HG02870 (cell line): ENCODE results near the gene MPP3.
"Not testable (repeated sequence)": the region's sequence is repeated elsewhere in the genome, so short reads cannot be mapped to it uniquely, and the experiment has no call there.

ENCODE experiments used
- ATAC-seq: cut with Tn5 transposase; IDR thresholded peaks from one replicate; pipeline ENCODE4 v1.9.1; 2021; ENCODE audit warnings: mild to moderate bottlenecking, moderate library complexity; ENCODE audit not compliant: unreplicated experiment

The MPP3 gene

DNA sequence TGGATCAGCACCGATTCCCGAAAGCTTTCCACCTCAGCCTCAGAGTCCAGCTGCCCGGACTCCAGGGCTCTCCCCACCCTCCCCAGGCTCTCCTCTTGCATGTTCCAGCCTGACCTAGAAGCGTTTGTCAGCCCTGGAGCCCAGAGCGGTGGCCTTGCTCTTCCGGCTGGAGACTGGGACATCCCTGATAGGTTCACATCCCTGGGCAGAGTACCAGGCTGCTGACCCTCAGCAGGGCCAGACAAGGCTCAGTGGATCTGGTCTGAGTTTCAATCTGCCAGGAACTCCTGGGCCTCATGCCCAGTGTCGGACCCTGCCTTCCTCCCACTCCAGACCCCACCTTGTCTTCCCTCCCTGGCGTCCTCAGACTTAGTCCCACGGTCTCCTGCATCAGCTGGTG lies 29.0 kb upstream of the MPP3 start:
- ATAC-seq, result no peak

DNA sequence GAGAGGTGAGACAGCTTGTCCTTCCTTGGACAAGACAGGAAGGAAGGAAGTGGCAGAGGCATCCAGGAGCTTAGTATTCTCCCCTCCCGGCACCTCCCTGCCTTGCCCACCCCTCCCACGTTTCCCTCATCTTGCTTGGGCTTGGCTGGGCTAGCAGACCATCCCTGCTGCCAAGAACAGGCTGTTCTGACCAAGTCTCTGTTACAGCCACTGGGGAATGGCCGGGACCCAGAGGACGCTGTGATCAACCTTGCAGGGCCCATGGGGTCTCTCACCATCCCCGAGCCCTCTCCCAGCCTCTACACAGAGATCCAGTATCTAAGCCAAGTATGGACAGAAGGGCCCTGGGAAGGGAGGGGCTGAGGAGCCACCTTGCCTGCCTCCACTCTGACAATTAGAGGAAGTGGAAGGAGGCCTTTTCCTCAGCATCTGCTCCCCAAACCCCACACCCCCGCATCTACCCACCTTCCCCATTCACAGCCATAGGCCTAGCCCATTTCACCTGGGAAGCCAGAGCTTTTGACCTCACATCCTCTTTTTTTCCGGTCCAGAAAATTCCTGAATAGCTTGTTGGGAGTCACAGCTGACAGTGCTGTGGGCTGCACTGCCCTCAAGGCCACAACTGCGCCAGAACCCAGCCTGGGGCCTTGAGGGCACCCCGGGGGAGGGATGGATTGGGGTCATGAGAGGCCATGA lies 28.1 kb upstream of the MPP3 start:
- ATAC-seq, result no peak

DNA sequence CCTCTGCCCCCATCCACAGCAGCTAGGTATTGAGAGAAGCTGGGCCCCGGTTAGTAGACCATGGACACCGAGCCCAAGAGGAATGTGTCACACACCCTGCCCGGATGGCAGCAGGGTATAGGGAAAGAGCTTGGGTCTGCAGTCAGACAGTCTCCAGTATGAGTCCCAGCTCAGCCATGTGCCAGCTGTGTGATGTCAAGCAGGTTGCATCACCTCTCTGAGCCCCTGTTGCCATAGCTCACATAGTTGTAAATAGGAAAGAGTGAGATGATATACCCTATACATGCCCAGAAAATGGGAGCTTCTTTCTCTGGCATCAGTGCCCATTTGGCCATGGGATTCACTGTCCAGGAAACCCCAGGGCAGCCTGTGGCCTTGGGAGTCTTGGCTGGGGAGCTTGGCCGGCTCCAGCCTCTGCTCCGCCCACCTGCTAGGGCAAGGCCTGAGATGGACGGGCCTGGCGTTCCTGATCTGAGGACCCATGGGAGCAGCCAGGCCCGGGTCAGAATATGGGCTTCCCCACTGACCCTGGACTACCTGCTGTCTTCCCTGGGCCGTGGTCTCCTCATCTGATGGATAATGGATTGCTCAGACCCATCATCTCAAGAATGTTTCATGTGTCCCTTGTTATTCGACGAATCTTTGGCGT lies 27.3 kb upstream of the MPP3 start:
- ATAC-seq, result no peak

- ATAC-seq, result no peak
These were observed 25.1 kb upstream of the MPP3 start for GRCh38 chr17:43857957-43858600.

GRCh38 chr17:43857141-43857540 lies 24.2 kb upstream of the MPP3 start:
- no peak for ATAC-seq

DNA sequence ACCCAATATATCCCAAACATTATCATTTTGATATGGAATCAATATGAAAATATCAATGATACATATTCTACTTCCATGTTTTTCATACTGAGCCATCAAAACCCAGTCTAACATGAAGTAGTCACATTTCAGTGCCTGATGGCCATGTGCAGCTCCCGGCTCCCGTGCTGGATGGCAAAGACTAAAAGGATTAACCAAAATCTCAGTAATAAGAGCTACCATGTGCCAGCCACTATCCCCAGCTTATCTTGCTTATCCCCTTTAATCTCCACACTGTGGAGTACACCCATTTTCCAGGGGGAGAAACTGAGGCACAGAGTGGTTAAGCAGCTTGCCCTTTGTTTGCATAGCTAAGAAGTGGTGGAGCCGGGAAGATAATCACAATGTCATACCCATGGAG lies 23.2 kb upstream of the MPP3 start:
- ATAC-seq, result no peak

- no peak for ATAC-seq
These were observed 22.1 kb upstream of the MPP3 start for GRCh38 chr17:43855061-43855460.

DNA sequence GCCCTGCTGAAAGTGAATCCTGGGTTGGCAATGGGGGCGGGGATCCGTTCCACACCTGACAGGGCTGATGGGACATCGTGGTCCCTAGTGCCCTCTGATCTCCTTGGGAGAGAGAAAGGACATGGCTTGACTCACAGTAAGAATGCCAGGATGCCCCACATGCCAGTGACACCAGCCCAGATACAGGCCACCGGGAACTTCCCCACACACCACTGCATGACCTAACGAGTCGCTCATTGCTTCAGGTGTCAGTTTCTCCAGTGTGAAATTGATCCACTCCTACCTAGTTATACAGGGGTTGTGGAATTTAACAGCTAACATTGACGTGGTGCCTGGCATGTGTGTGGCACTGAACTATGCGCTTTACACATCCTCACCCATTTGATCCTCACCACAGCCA lies 21.6 kb upstream of the MPP3 start:
- ATAC-seq, result no peak

DNA sequence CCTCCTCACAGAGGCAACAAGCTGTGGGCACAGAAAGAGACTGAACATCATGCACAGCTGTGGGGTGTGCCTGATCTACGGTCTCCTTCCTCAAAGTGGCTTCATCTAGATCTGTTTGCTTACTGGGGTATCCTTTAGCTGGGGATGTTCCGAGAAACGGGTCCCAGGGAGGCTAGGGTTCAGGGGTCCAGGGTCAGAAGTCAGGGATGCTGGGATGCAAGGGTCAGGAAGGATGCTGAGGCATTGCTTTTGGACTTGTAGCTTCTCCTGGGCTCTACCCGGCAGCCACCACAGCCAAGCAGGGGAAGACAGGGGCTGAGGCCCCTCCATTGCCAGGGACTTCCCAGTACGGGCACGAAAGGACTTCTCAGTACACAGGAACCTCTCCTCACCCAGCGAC lies 20.6 kb upstream of the MPP3 start:
- ATAC-seq, result no peak

DNA sequence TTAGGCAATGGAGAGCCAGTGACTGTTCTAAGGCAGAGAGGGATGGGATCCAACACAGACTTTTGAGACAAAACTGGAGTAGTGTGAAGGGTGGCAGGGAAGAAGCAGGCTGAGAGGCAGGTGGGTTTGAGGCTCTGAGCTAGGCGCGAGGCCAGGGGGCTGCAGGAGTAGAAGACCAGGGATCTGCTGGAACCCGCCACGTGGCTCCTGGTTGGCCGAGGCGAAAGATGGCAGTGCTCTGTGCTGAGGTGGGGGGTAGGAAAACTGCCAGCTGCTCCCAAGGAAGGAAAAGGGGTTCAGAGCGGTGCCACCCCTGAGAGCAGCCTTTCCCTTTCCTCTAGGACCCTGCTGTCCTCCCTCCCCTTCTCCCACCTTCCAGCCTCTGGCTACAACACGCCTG lies 19.6 kb upstream of the MPP3 start:
- no peak for ATAC-seq

DNA sequence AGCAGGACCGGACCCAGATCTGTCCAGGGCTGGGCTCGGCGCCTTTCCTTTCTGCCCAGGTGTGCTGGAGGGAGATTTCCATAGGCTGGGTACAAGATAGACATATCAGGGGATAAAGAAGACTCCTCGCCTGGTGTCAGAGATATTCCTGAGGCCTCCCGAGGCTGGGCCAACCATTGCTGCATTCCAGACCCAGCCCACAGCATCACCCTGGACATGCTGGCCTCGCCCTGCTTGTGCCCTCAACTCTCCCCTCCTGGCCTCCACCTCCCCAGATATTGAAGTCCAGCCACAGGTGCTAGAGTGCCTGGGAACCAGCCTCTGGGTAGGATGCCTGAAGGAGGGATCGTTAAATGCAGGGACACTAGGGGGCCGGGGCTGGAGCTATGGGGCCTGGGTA lies 16.2 kb upstream of the MPP3 start:
- no peak for ATAC-seq

DNA sequence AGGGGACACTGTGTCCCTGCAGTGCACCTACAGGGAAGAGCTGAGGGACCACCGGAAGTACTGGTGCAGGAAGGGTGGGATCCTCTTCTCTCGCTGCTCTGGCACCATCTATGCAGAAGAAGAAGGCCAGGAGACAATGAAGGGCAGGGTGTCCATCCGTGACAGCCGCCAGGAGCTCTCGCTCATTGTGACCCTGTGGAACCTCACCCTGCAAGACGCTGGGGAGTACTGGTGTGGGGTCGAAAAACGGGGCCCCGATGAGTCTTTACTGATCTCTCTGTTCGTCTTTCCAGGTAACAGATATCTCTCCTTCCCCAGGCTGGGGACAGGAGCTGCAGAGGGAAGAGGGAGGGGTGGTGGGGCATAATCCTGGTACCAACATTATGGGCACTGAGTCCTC lies 15.7 kb upstream of the MPP3 start:
- ATAC-seq, result no peak

DNA sequence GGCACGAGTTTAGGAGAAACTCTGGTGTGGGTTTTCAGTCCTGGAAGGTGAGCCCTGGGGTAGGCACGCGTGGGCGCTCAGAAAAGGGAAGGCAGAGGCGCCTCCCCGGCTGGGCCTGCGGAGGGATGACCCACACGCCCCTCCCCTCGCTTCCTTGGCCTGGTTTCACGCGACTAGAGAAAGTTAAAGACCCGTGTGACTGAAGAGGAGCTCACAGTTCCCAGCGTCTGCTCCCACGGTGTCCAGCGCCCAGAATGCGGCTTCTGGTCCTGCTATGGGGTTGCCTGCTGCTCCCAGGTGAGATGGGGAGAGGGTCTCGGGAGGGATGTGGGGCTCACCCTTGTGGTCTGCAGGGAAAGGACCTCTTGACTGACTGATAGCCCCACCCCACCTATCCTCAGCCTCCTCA lies 14.0 kb upstream of the MPP3 start, which contains the start of gene CD300LG:
TSS of gene CD300LG (plus strand) at position 214 of the 409 bp plus-strand sequence. CDS start at position 255, 41 bp downstream.
- ATAC-seq, result no peak

GRCh38 chr17:43846221-43846712 lies 13.3 kb upstream of the MPP3 start:
- no peak for ATAC-seq

- ATAC-seq, result no peak
These were observed 12.8 kb upstream of the MPP3 start for GRCh38 chr17:43845766-43846165.

DNA sequence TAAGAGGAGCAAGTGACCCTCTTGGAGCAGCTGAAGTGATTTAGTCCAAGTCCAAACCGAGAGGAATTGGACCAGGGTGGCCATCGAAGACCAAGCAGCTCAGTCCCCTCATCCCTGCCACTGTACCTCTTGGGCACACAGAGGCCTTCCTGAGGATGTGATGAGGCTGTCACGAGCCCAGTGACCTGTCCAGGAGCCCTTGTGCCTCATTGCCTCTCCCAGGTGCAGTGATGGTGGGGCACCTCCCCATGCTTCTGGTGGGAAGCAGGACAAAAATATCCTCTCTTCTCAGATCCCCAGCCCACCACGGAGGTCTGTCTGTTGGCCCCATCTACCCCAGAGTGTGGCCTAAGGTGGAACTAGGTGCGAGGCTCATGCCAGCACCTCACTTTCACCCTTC lies 11.3 kb upstream of the MPP3 start:
- no peak for ATAC-seq

DNA sequence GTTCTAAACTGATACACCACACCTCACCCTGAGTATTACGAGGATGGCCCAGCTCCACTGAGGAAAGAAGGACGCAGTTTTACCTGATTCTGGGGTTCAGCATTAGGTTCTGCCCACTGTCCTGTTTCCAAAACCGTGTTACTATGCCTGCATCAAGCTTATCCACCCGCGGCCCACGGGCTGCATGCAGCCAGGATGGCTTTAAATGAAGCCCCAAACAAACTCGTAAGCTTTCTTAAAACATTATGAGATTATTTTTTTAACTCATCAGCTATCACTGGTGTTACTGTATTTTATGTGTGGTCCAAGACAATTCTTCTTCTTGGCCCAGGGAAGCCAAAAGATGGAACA lies 10.0 kb upstream of the MPP3 start:
- ATAC-seq, result no peak

DNA sequence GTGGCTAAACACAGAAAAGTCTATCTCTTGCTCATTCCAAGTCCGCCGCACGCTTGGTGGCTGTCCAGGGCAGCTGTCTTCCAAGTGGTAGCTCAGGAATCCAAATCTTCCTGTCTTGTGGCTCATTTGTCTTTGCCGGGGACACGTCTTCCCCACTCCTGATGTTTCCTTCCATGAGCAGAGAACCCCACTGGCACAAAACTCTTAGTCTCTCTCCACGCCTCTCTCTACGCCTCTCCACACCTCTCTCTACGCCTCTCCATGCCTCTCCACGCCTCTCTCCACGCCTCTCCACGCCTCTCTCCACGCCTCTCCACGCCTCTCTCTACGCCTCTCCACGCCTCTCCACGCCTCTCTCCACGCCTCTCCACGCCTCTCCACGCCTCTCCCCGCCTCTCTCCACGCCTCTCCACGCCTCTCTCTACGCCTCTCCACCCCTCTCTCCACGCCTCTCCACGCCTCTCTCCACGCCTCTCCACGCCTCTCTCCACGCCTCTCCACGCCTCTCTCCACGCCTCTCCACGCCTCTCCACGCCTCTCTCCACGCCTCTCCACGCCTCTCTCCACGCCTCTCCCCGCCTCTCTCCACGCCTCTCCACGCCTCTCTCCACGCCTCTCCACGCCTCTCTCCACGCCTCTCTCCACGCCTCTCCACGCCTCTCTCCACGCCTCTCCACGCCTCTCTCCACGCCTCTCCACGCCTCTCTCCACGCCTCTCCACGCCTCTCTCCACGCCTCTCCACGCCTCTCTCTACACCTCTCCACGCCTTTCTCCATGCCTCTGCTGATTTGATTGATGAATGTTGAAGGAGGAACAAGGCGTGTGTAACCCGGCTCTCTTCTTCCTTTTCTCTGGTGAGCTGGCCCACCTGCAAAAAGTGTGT lies 9.4 kb upstream of the MPP3 start:
- ATAC-seq, result not testable (repeated sequence)

DNA sequence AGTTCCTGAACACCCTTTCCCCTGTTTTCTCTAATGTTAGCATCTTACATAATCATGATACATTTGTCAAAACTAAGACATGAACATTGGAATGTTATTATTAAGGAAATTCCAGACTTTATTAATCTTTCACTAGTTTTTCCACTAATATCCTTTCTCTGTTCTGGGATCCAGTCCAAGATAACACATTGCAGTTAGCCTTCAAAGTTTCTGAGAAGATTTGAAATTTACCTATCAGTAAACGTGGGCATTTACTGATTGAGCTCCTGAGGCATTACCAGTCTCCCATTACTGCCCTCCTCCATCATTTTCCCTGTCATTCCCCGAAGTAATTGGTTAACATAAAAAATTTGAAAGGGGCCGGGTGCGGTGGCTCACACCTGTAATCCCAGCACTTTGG lies 8.3 kb upstream of the MPP3 start:
- ATAC-seq, result no peak

- no peak for ATAC-seq
These were observed 7.9 kb upstream of the MPP3 start for GRCh38 chr17:43840814-43841213.

- ATAC-seq, result no peak
These were observed 6.7 kb upstream of the MPP3 start for GRCh38 chr17:43839670-43840108.
